Cardiac muscle cell (in vitro differentiated cells and primary cell): Measurements from ENCODE around the gene COL6A2. TPM values are rescaled to one million over a fixed set of nuclear protein-coding genes. Genes with fewer than 3 reads are reported as not detected.

Experiments
- DNase-seq, 2 donors: peaks; one replicate each; pipeline versions ENCODE4 v3.0.0 to v3.0.0-alpha.2; 2010 to 2017; ENCODE audit warnings: low read depth in 1 of 2, low spot score in 1 of 2
- H3K27ac ChIP-seq: fragments of 200-600 bp; sonication (generic); 2 replicates; pipeline ENCODE4 v1.5.1; 2016
- H3K27me3 ChIP-seq: fragments of 200-600 bp; sonication (generic); 2 replicates; pipeline ENCODE4 v1.6.0; 2016; ENCODE audit warnings: control low read depth
- H3K36me3 ChIP-seq: fragments of 200-600 bp; sonication (generic); 2 replicates; pipeline ENCODE4 v1.5.1; 2016; ENCODE audit warnings: control low read depth
- H3K4me1 ChIP-seq: fragments of 200-600 bp; sonication (generic); 2 replicates; pipeline ENCODE4 v1.8.1; 2017; ENCODE audit warnings: low read depth, mild to moderate bottlenecking, mixed run types
- H3K4me3 ChIP-seq: fragments of 200-600 bp; sonication (generic); 2 replicates; pipeline ENCODE4 v1.5.1; 2016; ENCODE audit warnings: mild to moderate bottlenecking
- H3K9me3 ChIP-seq: fragments of 200-600 bp; sonication (generic); 2 replicates; pipeline ENCODE4 v1.5.1; 2017; ENCODE audit warnings: low read depth, mild to moderate bottlenecking, control low read depth
- CTCF ChIP-seq: IDR thresholded peaks from 2 replicates; pipeline ENCODE4 v1.5.1; 2012; ENCODE audit warnings: low read depth, mild to moderate bottlenecking, low read length
- polyA plus RNA-seq: library from polyadenylated mRNA; unstranded; fragments of >200 nt; fragmentation: Nextera tagmentation; extraction: Ambion mirVana; gene quantifications from 2 replicates; pipeline ENCODE4 v1.2.1, GENCODE V29; 2016
- total RNA-seq: library from RNA; depleted of rRNA; stranded (reverse); fragments of >200 nt; gene quantifications from 2 replicates; pipeline ENCODE4 v1.2.3, GENCODE V29; 2016

The COL6A2 gene
- total and polyA plus RNA-seq, 2 experiments from 2014 or later: 153 to 260 TPM

GRCh38 chr21:46062471-46063211 is 35.3 kb upstream of the COL6A2 start:
- H3K27ac ChIP-seq: no peak overlapping the region
- DNase-seq: no peak

DNA sequence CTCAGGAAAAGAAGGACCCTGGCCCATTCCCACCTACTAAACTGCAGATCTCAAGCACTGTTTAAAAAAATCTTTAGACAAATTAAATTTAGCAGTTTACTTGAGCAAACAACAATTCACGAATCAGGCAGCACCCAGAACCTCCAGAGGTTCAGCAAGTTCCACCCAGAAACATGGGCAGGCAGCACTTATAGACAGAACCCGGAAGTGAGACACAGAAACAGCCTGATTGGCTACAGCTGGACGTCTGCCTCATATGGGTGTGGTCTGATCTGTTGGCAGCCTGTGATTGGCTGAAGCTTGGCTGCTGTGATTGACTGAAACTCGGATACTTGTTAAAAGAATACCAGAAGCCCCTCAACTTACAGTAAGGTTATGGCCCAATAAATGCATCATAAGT is 34.7 kb upstream of the COL6A2 start:
- H3K36me3 ChIP-seq: no peaks in the 10 kb centered on the region
- no peaks in the 10 kb centered on the region for H3K27me3 ChIP-seq
- H3K4me3 ChIP-seq: no peak overlapping the region
- no peak for TF ChIP-seq CTCF
- H3K27ac ChIP-seq: no peak overlapping the region
- H3K9me3 ChIP-seq: no peaks in the 10 kb centered on the region
- DNase-seq: no peak
- H3K4me1 ChIP-seq: peaks cover 20% of the 10 kb centered on the region

More at GRCh38 chr21:46062471-46063211, 35.3 kb upstream of the COL6A2 start:
- Histone ChIP-seq H3K36me3 (no peaks in the 10 kb centered on the region), H3K9me3 (no peaks in the 10 kb centered on the region), H3K4me3 (no peak overlapping the region), H3K4me1 (peaks cover 20% of the 10 kb centered on the region), H3K27me3 (no peaks in the 10 kb centered on the region)
- TF ChIP-seq CTCF: no peak

DNA sequence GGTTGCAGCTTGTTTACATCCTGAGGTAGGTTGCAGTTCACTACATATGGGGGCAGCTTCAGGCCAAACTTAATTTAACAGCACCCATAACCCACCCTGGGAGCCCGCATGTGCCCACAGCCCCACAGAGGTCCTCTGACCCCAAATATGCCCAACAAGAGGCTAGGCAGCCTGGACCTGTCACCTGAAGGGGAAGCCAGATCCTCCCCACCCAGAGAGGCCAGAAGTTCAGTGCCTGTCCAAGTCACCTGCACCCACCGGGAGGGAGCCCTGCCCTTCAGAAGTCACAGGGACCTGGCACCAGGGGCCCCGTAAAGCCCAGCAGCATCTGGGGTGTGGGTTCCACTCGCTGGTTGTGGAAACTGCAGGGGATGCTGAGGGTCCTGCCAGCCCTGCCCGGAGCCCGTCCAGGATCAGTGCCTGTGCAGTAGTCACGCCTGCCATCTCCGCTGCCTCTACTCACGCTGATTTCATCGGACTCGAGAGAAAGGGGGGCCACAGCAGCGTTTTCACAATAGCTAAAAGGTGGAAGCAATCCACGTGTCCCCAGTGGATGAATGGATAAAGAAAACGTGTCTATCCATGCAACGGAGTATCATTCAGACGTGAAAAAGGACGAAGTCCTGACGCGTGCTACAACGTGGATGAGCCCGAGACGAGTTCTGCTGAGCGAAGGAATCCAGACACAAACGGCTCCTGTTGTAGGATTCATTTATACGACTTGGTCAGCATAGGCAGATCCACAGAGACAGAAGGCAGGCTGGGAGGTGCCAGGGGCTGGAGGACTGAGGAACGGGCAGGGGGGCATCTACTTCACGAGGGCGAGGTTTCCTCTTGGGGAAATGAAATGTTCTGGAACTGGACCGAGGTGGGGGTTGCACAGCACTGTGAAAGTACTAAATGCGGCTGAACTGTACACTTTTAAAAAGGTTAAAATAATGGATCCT is 33.9 kb upstream of the COL6A2 start:
- DNase-seq: no peak
- no peaks in the 10 kb centered on the region for H3K9me3 ChIP-seq
- H3K27me3 ChIP-seq: no peaks in the 10 kb centered on the region
- no peak overlapping the region for H3K27ac ChIP-seq
- peaks cover 20% of the 10 kb centered on the region for H3K4me1 ChIP-seq
- H3K36me3 ChIP-seq: no peaks in the 10 kb centered on the region
- H3K4me3 ChIP-seq: no peak overlapping the region
- TF ChIP-seq CTCF: no peak

- Histone ChIP-seq H3K27ac (no peak overlapping the region), H3K27me3 (no peaks in the 10 kb centered on the region), H3K4me3 (no peak overlapping the region), H3K36me3 (no peaks in the 10 kb centered on the region), H3K9me3 (no peaks in the 10 kb centered on the region), H3K4me1 (peaks cover 20% of the 10 kb centered on the region)
- no peak for DNase-seq
- no peak for TF ChIP-seq CTCF
These were observed 33.1 kb upstream of the COL6A2 start for GRCh38 chr21:46064870-46065214.

GRCh38 chr21:46065215-46065913 is 32.5 kb upstream of the COL6A2 start:
- H3K27ac ChIP-seq: no peak overlapping the region
- H3K4me1 ChIP-seq: peaks cover 20% of the 10 kb centered on the region
- H3K9me3 ChIP-seq: no peaks in the 10 kb centered on the region
- no peaks in the 10 kb centered on the region for H3K27me3 ChIP-seq
- H3K4me3 ChIP-seq: no peak overlapping the region
- no peaks in the 10 kb centered on the region for H3K36me3 ChIP-seq
- no peak for TF ChIP-seq CTCF
- peak in 1 of 2 donors; percentile 70 for DNase-seq
